ENCODE results near the gene SLC6A18.

DNA sequence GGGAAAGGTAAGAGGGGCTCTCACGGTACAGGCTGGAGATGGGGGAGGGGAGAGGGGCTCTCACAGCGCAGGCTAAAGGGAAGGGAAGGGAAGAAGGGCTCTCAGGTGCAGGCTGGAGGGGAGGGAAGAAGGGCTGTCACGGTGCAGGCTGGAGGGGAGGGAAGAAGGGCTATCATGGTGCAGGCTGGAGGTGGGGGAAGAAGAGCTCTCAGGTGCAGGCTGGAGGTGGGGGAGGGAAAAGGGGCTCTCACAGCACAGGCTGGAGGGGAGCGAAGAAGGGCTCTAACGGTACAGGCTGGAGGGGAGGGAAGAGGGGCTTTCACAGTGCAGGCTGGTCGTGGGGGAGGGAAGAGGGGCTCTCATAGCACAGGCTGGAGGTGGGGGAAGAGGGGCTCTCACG lies 4.6 kb downstream of the SLC6A18 start:
- no peak for TF ChIP-seq POLR2A (IDR thresholded peaks at IDR 0.05; ENCODE audit: low read length)
- TF ChIP-seq GATA1 (IDR thresholded peaks at IDR 0.05; ENCODE audit: low read depth, low read length): no peak
